Measurements from ENCODE around the gene SCYGR4.

- no peak for TF ChIP-seq CTCF (conservative IDR thresholded peaks at IDR 0.05; ENCODE audit: low read length)
- no peak for TF ChIP-seq EZH2phosphoT487 (IDR thresholded peaks at IDR 0.05; ENCODE audit: borderline replicate concordance)
Observed at GRCh38 chr2:227568852-227569169, 48.5 kb upstream of the SCYGR4 start.
